H1 (cell line): ENCODE data around the gene POPDC2. TPM values are rescaled to one million over a fixed set of nuclear protein-coding genes. Genes with fewer than 3 reads are reported as not detected.

Experiments
- CTCF ChIA-PET: fragments of 300-600 bp; sonication (Branson Sonifier 250); formaldehyde crosslinking; loops from one replicate; lab custom pipeline; 2021; ENCODE audit not compliant: partially characterized antibody; lab: Charles Lee
- POLR2A ChIA-PET: fragments of 300-600 bp; sonication (Branson Sonifier 250); formaldehyde crosslinking; loops from one replicate; lab custom pipeline; 2021; ENCODE audit warnings: inconsistent platforms; ENCODE audit not compliant: partially characterized antibody; lab: Charles Lee
- DNase-seq, 2 experiments: peaks; one replicate each; pipeline versions ENCODE4 v3.0.0 to v3.0.0-alpha.2; 2010 to 2022; ENCODE audit warnings: low spot score in 2 of 2, low read depth in 1 of 2, mixed read lengths in 1 of 2
- FAIRE-seq: peaks from 2 replicates; lab custom pipeline; 2011; peaks lifted over from hg19 to GRCh38; lab: Jason Lieb, UNC
- H2AFZ ChIP-seq: 2 replicates; pipeline ENCODE4 v1.8.1; 2012; ENCODE audit warnings: low read length, inconsistent platforms
- H2AK5ac ChIP-seq: 2 replicates; pipeline ENCODE4 v1.6.1; 2013; ENCODE audit warnings: low read depth, low read length
- H2BK120ac ChIP-seq: replicated peaks from 2 replicates; pipeline ENCODE3; 2013; ENCODE audit warnings: low read depth, low read length, inconsistent platforms
- H2BK12ac ChIP-seq: 2 replicates; pipeline ENCODE4 v1.6.1; 2013; ENCODE audit warnings: low read depth, low read length
- H2BK15ac ChIP-seq: 2 replicates; pipeline ENCODE4 v1.6.1; 2013; ENCODE audit warnings: low read length
- H2BK20ac ChIP-seq: 2 replicates; pipeline ENCODE4 v1.6.1; 2013; ENCODE audit warnings: low read length
- H2BK5ac ChIP-seq: 2 replicates; pipeline ENCODE4 v1.6.1; 2013; ENCODE audit warnings: low read depth, low read length
- H3K14ac ChIP-seq: 2 replicates; pipeline ENCODE4 v1.6.1; 2013; ENCODE audit warnings: inconsistent platforms; ENCODE audit not compliant: insufficient read length
- H3K18ac ChIP-seq: 2 replicates; pipeline ENCODE4 v1.6.1; 2013; ENCODE audit warnings: low read length; ENCODE audit errors: extremely low read depth
- H3K23ac ChIP-seq: 2 replicates; pipeline ENCODE4 v1.6.1; 2013; ENCODE audit warnings: inconsistent platforms; ENCODE audit not compliant: insufficient read length
- H3K23me2 ChIP-seq: 2 replicates; pipeline ENCODE4 v1.6.1; 2013; ENCODE audit warnings: low read depth, low read length
- H3K27ac ChIP-seq: 2 replicates; pipeline ENCODE4 v1.6.1; 2011; ENCODE audit warnings: low read depth, low read length, inconsistent platforms
- H3K27me3 ChIP-seq, 4 experiments: replicated peaks in 1 of 4; 1 replicate in 1 of 4; 2 replicates in 3 of 4; pipeline versions ENCODE4 v1.6.1 to v1.8.1; 2011 to 2013; ENCODE audit warnings: low read length in 3 of 4, mild to moderate bottlenecking in 3 of 4, inconsistent platforms in 2 of 4, mixed read lengths in 2 of 4, moderate library complexity in 1 of 4; ENCODE audit not compliant: control insufficient read depth in 3 of 4, insufficient read depth in 3 of 4; ENCODE audit errors: extremely low read depth in 1 of 4
- H3K36me3 ChIP-seq, 4 experiments: 2 replicates each; pipeline versions ENCODE4 v1.6.1 to v1.8.1; 2011 to 2013; ENCODE audit warnings: mild to moderate bottlenecking in 4 of 4, low read length in 3 of 4, moderate library complexity in 2 of 4, control low read depth in 1 of 4, inconsistent platforms in 1 of 4; ENCODE audit not compliant: insufficient read depth in 4 of 4, control insufficient read depth in 2 of 4
- H3K4ac ChIP-seq: replicated peaks from 2 replicates; pipeline ENCODE3; 2013; ENCODE audit warnings: low read length, low read depth, mixed read lengths, inconsistent platforms; ENCODE audit not compliant: insufficient read length
- H3K4me1 ChIP-seq, 4 experiments: replicated peaks in 1 of 4; 1 replicate in 1 of 4; 2 replicates in 3 of 4; pipeline versions ENCODE4 v1.6.1 to v1.8.1; 2011 to 2013; ENCODE audit warnings: low read length in 3 of 4, inconsistent platforms in 2 of 4, mixed read lengths in 1 of 4; ENCODE audit not compliant: insufficient read depth in 4 of 4, control insufficient read depth in 3 of 4
- H3K4me2 ChIP-seq, 2 experiments: 2 replicates each; pipeline versions ENCODE4 v1.6.1 to v1.8.1; 2011 to 2013; ENCODE audit warnings: low read depth in 2 of 2, low read length in 2 of 2, control low read depth in 1 of 2, inconsistent platforms in 1 of 2, mild to moderate bottlenecking in 1 of 2; ENCODE audit not compliant: insufficient read depth in 1 of 2
- H3K4me3 ChIP-seq, 4 experiments: fragments of 200-600, 300-600 bp in 1 of 4; sonication (generic), shearing (Covaris generic), sonication (Bioruptor Twin) in 1 of 4; 2 replicates each; pipeline versions ENCODE4 v1.5.1 to v1.8.1; 2011 to 2016; ENCODE audit warnings: low read length in 4 of 4, low read depth in 3 of 4, control low read depth in 2 of 4, inconsistent platforms in 2 of 4, mild to moderate bottlenecking in 2 of 4, mixed read lengths in 1 of 4, moderate library complexity in 1 of 4; ENCODE audit not compliant: insufficient read depth in 2 of 4; ENCODE audit errors: extremely low read depth in 1 of 4
- H3K56ac ChIP-seq: replicated peaks from 2 replicates; pipeline ENCODE3; 2013; ENCODE audit warnings: low read depth, mild to moderate bottlenecking, mixed read lengths, low read length, inconsistent platforms; ENCODE audit not compliant: insufficient read length
- H3K79me1 ChIP-seq: 2 replicates; pipeline ENCODE4 v1.6.1; 2013; ENCODE audit warnings: low read depth, low read length, control low read depth
- H3K79me2 ChIP-seq, 2 experiments: 2 replicates each; pipeline versions ENCODE4 v1.6.1 to v1.8.1; 2012 to 2013; ENCODE audit warnings: low read length in 2 of 2, mild to moderate bottlenecking in 2 of 2, inconsistent platforms in 1 of 2; ENCODE audit not compliant: insufficient read depth in 2 of 2, control insufficient read depth in 1 of 2
- H3K9ac ChIP-seq, 4 experiments: replicated peaks in 1 of 4; 1 replicate in 1 of 4; 2 replicates in 3 of 4; pipeline versions ENCODE4 v1.6.1 to v1.8.1; 2011 to 2013; ENCODE audit warnings: low read depth in 3 of 4, low read length in 3 of 4, control low read depth in 2 of 4, mild to moderate bottlenecking in 2 of 4, moderate library complexity in 2 of 4, inconsistent platforms in 1 of 4; ENCODE audit errors: extremely low read depth in 1 of 4
- H3K9me3 ChIP-seq, 2 experiments: 2 replicates each; pipeline versions ENCODE4 v1.6.1 to v1.8.1; 2012 to 2013; ENCODE audit warnings: mild to moderate bottlenecking in 2 of 2, moderate library complexity in 2 of 2, control low read depth in 1 of 2, inconsistent platforms in 1 of 2, low read depth in 1 of 2, low read length in 1 of 2, mixed read lengths in 1 of 2; ENCODE audit not compliant: insufficient read depth in 2 of 2
- H4K20me1 ChIP-seq, 2 experiments: replicated peaks in 1 of 2; 2 replicates each; pipeline versions ENCODE3 to v1.8.1; 2011 to 2013; ENCODE audit warnings: inconsistent platforms in 2 of 2, low read length in 2 of 2, mild to moderate bottlenecking in 1 of 2; ENCODE audit not compliant: insufficient read depth in 2 of 2, control insufficient read depth in 1 of 2
- H4K5ac ChIP-seq: 2 replicates; pipeline ENCODE4 v1.6.1; 2013; ENCODE audit warnings: low read length, low read depth, mixed read lengths, inconsistent platforms; ENCODE audit not compliant: insufficient read length
- H4K8ac ChIP-seq: 2 replicates; pipeline ENCODE4 v1.8.0; 2013; ENCODE audit warnings: mild to moderate bottlenecking, moderate library complexity, low read length, inconsistent platforms; ENCODE audit not compliant: insufficient read depth; ENCODE audit errors: extremely low read depth
- H4K91ac ChIP-seq: replicated peaks from 2 replicates; pipeline ENCODE3; 2013; ENCODE audit warnings: low read length, mixed read lengths, inconsistent platforms; ENCODE audit not compliant: insufficient read length
- ATF2 ChIP-seq: IDR thresholded peaks from 2 replicates; pipeline ENCODE4 v1.6.1; 2012; ENCODE audit warnings: low read length, inconsistent platforms
- CBX5 ChIP-seq: fragments of 300-800, 300-1000 bp; sonication (generic); IDR thresholded peaks from 2 replicates; pipeline ENCODE4 v1.7.1; 2016; ENCODE audit warnings: antibody characterized with exemption, low read length, low read depth
- CBX8 ChIP-seq: fragments of 300-800, 300-1000 bp; sonication (generic); IDR thresholded peaks from 2 replicates; pipeline ENCODE4 v1.7.1; 2016; ENCODE audit warnings: low read depth, low read length, borderline replicate concordance
- CHD2 ChIP-seq: IDR thresholded peaks from 2 replicates; pipeline ENCODE4 v1.6.1; 2012; ENCODE audit warnings: low read length, improper control_type of control experiment
- EGR1 ChIP-seq: IDR thresholded peaks from 2 replicates; pipeline ENCODE4 v1.6.1; 2011; ENCODE audit warnings: low read depth, low read length, borderline replicate concordance
- HDAC2 ChIP-seq, 2 experiments: fragments of 300-600 bp in 1 of 2; sonication (generic) in 1 of 2; IDR thresholded peaks; 2 replicates each; pipeline ENCODE4 v1.6.1; 2011 to 2012; ENCODE audit warnings: low read depth in 2 of 2, low read length in 2 of 2, mild to moderate bottlenecking in 2 of 2, moderate library complexity in 2 of 2, borderline replicate concordance in 1 of 2, inconsistent platforms in 1 of 2
- MAFK ChIP-seq: IDR thresholded peaks from 2 replicates; pipeline ENCODE4 v1.6.1; 2012; ENCODE audit warnings: low read depth, mild to moderate bottlenecking, improper control_type of control experiment, low read length
- POLR2A ChIP-seq, 2 experiments: IDR thresholded peaks; 1 replicate in 1 of 2; 2 replicates in 1 of 2; pipeline ENCODE4 v1.6.1; 2011; ENCODE audit warnings: low read depth in 2 of 2, low read length in 2 of 2, mild to moderate bottlenecking in 2 of 2; ENCODE audit errors: control extremely low read depth in 1 of 2
- RBBP5 ChIP-seq: IDR thresholded peaks from 2 replicates; pipeline ENCODE4 v1.7.1; 2012; ENCODE audit warnings: low read depth, mild to moderate bottlenecking, inconsistent platforms, low read length, moderate library complexity, borderline replicate concordance
- SAP30 ChIP-seq: fragments of 300-600 bp; sonication (generic); IDR thresholded peaks from 2 replicates; pipeline ENCODE4 v1.7.1; 2012; ENCODE audit warnings: low read length, moderate library complexity, mild to moderate bottlenecking, inconsistent platforms; ENCODE audit not compliant: insufficient read depth, insufficient replicate concordance
- ZNF274 ChIP-seq: IDR thresholded peaks from 2 replicates; pipeline ENCODE4 v1.7.0; 2012; ENCODE audit warnings: low read length, borderline replicate concordance; ENCODE audit errors: extremely low read depth
- WGBS, 2 experiments: shearing (Covaris generic) in 1 of 2; methylation state at CpG; one replicate each; pipeline versions ENCODE4 v1.1.6 to v1.1.7; 2013 to 2015; ENCODE audit warnings: low lambda C conversion rate in 2 of 2, mixed read lengths in 2 of 2, inconsistent platforms in 1 of 2, low coverage in 1 of 2, missing lambda C conversion rate in 1 of 2; ENCODE audit not compliant: insufficient replicate concordance in 2 of 2, insufficient coverage in 1 of 2, insufficient read length in 1 of 2; ENCODE audit errors: extremely low coverage in 1 of 2, missing lambda C conversion rate in 1 of 2; 5-methylcytosine and 5-hydroxymethylcytosine counted together
- polyA plus RNA-seq, 7 experiments: library from polyadenylated mRNA; depleted of rRNA in 3 of 7; stranded (reverse) in 5 of 7; unstranded in 2 of 7; fragments of >200 nt in 5 of 7; fragments of 200-250 nt in 2 of 7; gene quantifications; 1 replicate in 5 of 7; 2 replicates in 1 of 7; 4 replicates in 1 of 7; pipeline versions ENCODE4 v1.2.1 to v1.2.3, GENCODE V29; 2011 to 2013; ENCODE audit warnings: missing spikeins in 2 of 7, mixed read lengths in 2 of 7
- total RNA-seq: library from RNA; stranded (reverse); fragmentation: NEBNext Ultra II Directional; extraction: Animal tissue kit (Norgen Biotek cat#: 25700); gene quantifications from 2 replicates; pipeline ENCODE4 v1.2.1, GENCODE V29; 2021

Gene POPDC2
- total and polyA plus RNA-seq, 2 of the 8 experiments (the other 6 are each of a cell fraction or from before 2014, with no cell fraction given) = 0.65 to 1.1 TPM

- Histone ChIP-seq H3K36me3 (no peaks in the 10 kb centered on the region), H3K4me1 (no peaks in the 10 kb centered on the region), H3K4me3 (no peak overlapping the region), H3K23ac (no peak overlapping the region), H3K4ac (no peak overlapping the region), H2BK15ac (no peak overlapping the region), H3K4me2 (no peak overlapping the region), H4K5ac (no peak overlapping the region), H3K9ac (no peak overlapping the region), H3K27me3 (no peaks in the 10 kb centered on the region), H4K20me1 (no peaks in the 10 kb centered on the region), H2BK120ac (no peak overlapping the region), H2BK20ac (no peak overlapping the region), H3K23me2 (no peaks in the 10 kb centered on the region), H3K14ac (no peak overlapping the region), H3K56ac (no peak overlapping the region), H2AK5ac (no peak overlapping the region), H3K79me2 (no peaks in the 10 kb centered on the region), H4K91ac (no peak overlapping the region), H3K27ac (no peak overlapping the region), H3K79me1 (no peaks in the 10 kb centered on the region), H3K9me3 (no peaks in the 10 kb centered on the region), H4K8ac (no peak overlapping the region), H2BK12ac (no peak overlapping the region), H3K18ac (no peak overlapping the region), H2BK5ac (no peak overlapping the region), H2AFZ (no peak overlapping the region)
- WGBS, 2 experiments = 84% methylated on average over 2 of the region's 2 CpGs; no CpG with 5 or more reads in 1 of the 2 experiments
- ChIA-PET POLR2A (no interaction called here), CTCF (no interaction called here)
- FAIRE-seq (no peak), DNase-seq (no peak)
- no peak for TF ChIP-seq HDAC2 (IDR thresholded peaks at IDR 0.05; ENCODE audit: borderline replicate concordance in 1 of 2, low read depth in 2 of 2, low read length in 2 of 2)
- TF ChIP-seq CHD2 = no peak
- TF ChIP-seq POLR2A (IDR thresholded peaks at IDR 0.05; ENCODE audit: control extremely low read depth in 1 of 2, low read depth in 2 of 2, low read length in 2 of 2) = no peak
- no peak for TF ChIP-seq ATF2
- TF ChIP-seq CBX5 = no peak
- no peak for TF ChIP-seq EGR1
- no peak for TF ChIP-seq MAFK
- no peak for TF ChIP-seq CBX8
- no peak for TF ChIP-seq RBBP5
- TF ChIP-seq ZNF274 = no peak
- no peak for TF ChIP-seq SAP30
These were observed 20.7 kb downstream of the POPDC2 start for GRCh38 chr3:119639494-119640350.
